Activated T-cell treated with anti-CD3 and anti-CD28 coated beads, Interleukin-2, amount 50 U/mL, for 24 hours (primary cell): ENCODE results near the gene PARD3B.

Experiments used
- DNase-seq: peaks from one replicate; pipeline ENCODE4 v3.0.0-alpha.2; 2020
- H3K27ac Mint-ChIP-seq: 2 replicates; pipeline ENCODE4 v1.8.0; 2020; ENCODE audit warnings: mild to moderate bottlenecking, mixed read lengths
- H3K27me3 Mint-ChIP-seq: 2 replicates; pipeline ENCODE4 v1.8.0; 2020; ENCODE audit warnings: mixed read lengths
- H3K36me3 Mint-ChIP-seq: 2 replicates; pipeline ENCODE4 v1.8.0; 2020; ENCODE audit warnings: low read depth, mixed read lengths
- H3K4me1 Mint-ChIP-seq: 2 replicates; pipeline ENCODE4 v1.8.0; 2020; ENCODE audit warnings: low read depth, mixed read lengths
- H3K4me3 Mint-ChIP-seq: 2 replicates; pipeline ENCODE4 v1.8.0; 2020; ENCODE audit warnings: mild to moderate bottlenecking, moderate library complexity, mixed read lengths
- H3K9me3 Mint-ChIP-seq: 2 replicates; pipeline ENCODE4 v1.8.0; 2020; ENCODE audit warnings: mixed read lengths

The PARD3B gene

GRCh38 chr2:204901591-204901990, 356.3 kb downstream of the PARD3B start:
- Mint-ChIP-seq H3K9me3 (peaks cover 14% of the 10 kb centered on the region), H3K27me3 (no peaks in the 10 kb centered on the region), H3K4me1 (peaks cover 21% of the 10 kb centered on the region), H3K27ac (no peak overlapping the region), H3K4me3 (no peak overlapping the region), H3K36me3 (peaks cover 3% of the 10 kb centered on the region)
- DNase-seq = no peak

- DNase-seq = no peak
- Mint-ChIP-seq H3K36me3 (no peaks in the 10 kb centered on the region), H3K4me1 (peaks cover 8% of the 10 kb centered on the region), H3K4me3 (no peak overlapping the region), H3K27ac (no peak overlapping the region), H3K27me3 (no peaks in the 10 kb centered on the region), H3K9me3 (no peaks in the 10 kb centered on the region)
Measured at GRCh38 chr2:204909791-204910190, 364.5 kb downstream of the PARD3B start.

- DNase-seq = no peak
- Mint-ChIP-seq H3K9me3 (peaks cover 4% of the 10 kb centered on the region), H3K4me3 (no peak overlapping the region), H3K27ac (no peak overlapping the region), H3K4me1 (peaks cover 5% of the 10 kb centered on the region), H3K36me3 (no peaks in the 10 kb centered on the region), H3K27me3 (no peaks in the 10 kb centered on the region)
Measured at GRCh38 chr2:204913312-204913711, 368.0 kb downstream of the PARD3B start.

- Mint-ChIP-seq H3K27ac (no peak overlapping the region), H3K4me3 (no peak overlapping the region), H3K36me3 (no peaks in the 10 kb centered on the region), H3K27me3 (no peaks in the 10 kb centered on the region), H3K9me3 (peaks cover 4% of the 10 kb centered on the region), H3K4me1 (peaks cover 5% of the 10 kb centered on the region)
- no peak for DNase-seq
Measured at GRCh38 chr2:204913854-204914464, 368.7 kb downstream of the PARD3B start.

- DNase-seq = no peak
Measured at GRCh38 chr2:204914708-204915107, 369.4 kb downstream of the PARD3B start.

GRCh38 chr2:204917089-204917701, 371.9 kb downstream of the PARD3B start:
- Mint-ChIP-seq H3K9me3 (peaks cover 4% of the 10 kb centered on the region), H3K27ac (no peak overlapping the region), H3K36me3 (no peaks in the 10 kb centered on the region), H3K4me1 (peaks cover 4% of the 10 kb centered on the region), H3K27me3 (no peaks in the 10 kb centered on the region), H3K4me3 (no peak overlapping the region)
- DNase-seq = no peak

More at GRCh38 chr2:204914708-204915107, 369.4 kb downstream of the PARD3B start:
- Mint-ChIP-seq H3K4me1 (peaks cover 5% of the 10 kb centered on the region), H3K9me3 (peaks cover 4% of the 10 kb centered on the region), H3K4me3 (no peak overlapping the region), H3K27ac (no peak overlapping the region), H3K36me3 (no peaks in the 10 kb centered on the region), H3K27me3 (no peaks in the 10 kb centered on the region)

GRCh38 chr2:204920776-204921175, 375.5 kb downstream of the PARD3B start:
- H3K4me1 Mint-ChIP-seq = no peaks in the 10 kb centered on the region
- H3K36me3 Mint-ChIP-seq = no peaks in the 10 kb centered on the region
- H3K4me3 Mint-ChIP-seq = no peak overlapping the region
- H3K27ac Mint-ChIP-seq = no peak overlapping the region
- H3K27me3 Mint-ChIP-seq = no peaks in the 10 kb centered on the region
- H3K9me3 Mint-ChIP-seq = peaks cover 4% of the 10 kb centered on the region
- DNase-seq = no peak

GRCh38 chr2:204923957-204924356, 378.7 kb downstream of the PARD3B start:
- Mint-ChIP-seq H3K27ac (no peak overlapping the region), H3K27me3 (no peaks in the 10 kb centered on the region), H3K9me3 (no peaks in the 10 kb centered on the region), H3K36me3 (no peaks in the 10 kb centered on the region), H3K4me1 (no peaks in the 10 kb centered on the region), H3K4me3 (no peak overlapping the region)
- DNase-seq = no peak

- Mint-ChIP-seq H3K4me3 (no peak overlapping the region), H3K36me3 (no peaks in the 10 kb centered on the region), H3K27me3 (no peaks in the 10 kb centered on the region), H3K9me3 (no peaks in the 10 kb centered on the region), H3K4me1 (peaks cover 4% of the 10 kb centered on the region), H3K27ac (no peak overlapping the region)
- DNase-seq = no peak
Measured at GRCh38 chr2:204931562-204931961, 386.3 kb downstream of the PARD3B start.

- no peak for DNase-seq
- Mint-ChIP-seq H3K9me3 (no peaks in the 10 kb centered on the region), H3K36me3 (no peaks in the 10 kb centered on the region), H3K27me3 (no peaks in the 10 kb centered on the region), H3K4me1 (peaks cover 4% of the 10 kb centered on the region), H3K4me3 (no peak overlapping the region), H3K27ac (no peak overlapping the region)
Measured at GRCh38 chr2:204933735-204934374, 388.6 kb downstream of the PARD3B start.

GRCh38 chr2:204944927-204945326, 399.7 kb downstream of the PARD3B start:
- H3K36me3 Mint-ChIP-seq = peaks cover 9% of the 10 kb centered on the region
- peaks cover 37% of the 10 kb centered on the region for H3K4me1 Mint-ChIP-seq
- no peak for DNase-seq
- peaks cover 25% of the 10 kb centered on the region for H3K9me3 Mint-ChIP-seq
- H3K4me3 Mint-ChIP-seq = no peak overlapping the region
- no peaks in the 10 kb centered on the region for H3K27me3 Mint-ChIP-seq
- no peak overlapping the region for H3K27ac Mint-ChIP-seq

GRCh38 chr2:204945376-204945775, 400.1 kb downstream of the PARD3B start:
- Mint-ChIP-seq H3K4me1 (peaks cover 42% of the 10 kb centered on the region), H3K27me3 (no peaks in the 10 kb centered on the region), H3K36me3 (peaks cover 9% of the 10 kb centered on the region), H3K27ac (no peak overlapping the region), H3K9me3 (peaks cover 25% of the 10 kb centered on the region), H3K4me3 (no peak overlapping the region)
- DNase-seq = no peak

- peaks cover 27% of the 10 kb centered on the region for H3K9me3 Mint-ChIP-seq
Measured at GRCh38 chr2:204946892-204947291, 401.6 kb downstream of the PARD3B start.

GRCh38 chr2:204947405-204947804, 402.1 kb downstream of the PARD3B start:
- no peak overlapping the region for H3K4me3 Mint-ChIP-seq
- peaks cover 9% of the 10 kb centered on the region for H3K36me3 Mint-ChIP-seq
- peaks cover 27% of the 10 kb centered on the region for H3K9me3 Mint-ChIP-seq
- no peak for DNase-seq
- peaks cover 43% of the 10 kb centered on the region for H3K4me1 Mint-ChIP-seq
- no peak overlapping the region for H3K27ac Mint-ChIP-seq
- no peaks in the 10 kb centered on the region for H3K27me3 Mint-ChIP-seq

More at GRCh38 chr2:204946892-204947291, 401.6 kb downstream of the PARD3B start:
- Mint-ChIP-seq H3K27me3 (no peaks in the 10 kb centered on the region), H3K36me3 (peaks cover 9% of the 10 kb centered on the region), H3K27ac (no peak overlapping the region), H3K4me3 (no peak overlapping the region), H3K4me1 (peaks cover 45% of the 10 kb centered on the region)
- no peak for DNase-seq
